OCI-LY1 (cell line): ENCODE results near the gene LDAF1.

ENCODE experiments used
- H2AFZ ChIP-seq: fragments of 200-600 bp; sonication (generic), shearing (Covaris generic); 2 replicates; pipeline ENCODE4 v1.6.0; 2014; ENCODE audit warnings: antibody characterized with exemption, mild to moderate bottlenecking, low read length
- H3F3A ChIP-seq: fragments of 200-600 bp; sonication (generic), shearing (Covaris generic); 2 replicates; pipeline ENCODE4 v1.6.0; 2014; ENCODE audit warnings: mild to moderate bottlenecking, antibody characterized with exemption, low read length, moderate library complexity; ENCODE audit not compliant: insufficient read depth
- H3K27ac ChIP-seq: fragments of 200-600 bp; sonication (generic); 2 replicates; pipeline ENCODE4 v1.5.1; 2014; ENCODE audit warnings: low read length, mixed run types, mild to moderate bottlenecking, low read depth; ENCODE audit not compliant: poor library complexity, severe bottlenecking
- H3K27me3 ChIP-seq: fragments of 200-600 bp; sonication (generic); 2 replicates; pipeline ENCODE4 v1.6.0; 2014; ENCODE audit warnings: antibody characterized with exemption, mild to moderate bottlenecking, low read length, moderate library complexity; ENCODE audit not compliant: insufficient read depth
- H3K36me3 ChIP-seq: fragments of 200-600 bp; sonication (generic); 2 replicates; pipeline ENCODE4 v1.6.1; 2014; ENCODE audit warnings: mild to moderate bottlenecking, antibody characterized with exemption, low read length, moderate library complexity, mixed read lengths; ENCODE audit not compliant: insufficient read depth
- H3K4me1 ChIP-seq: fragments of 200-600 bp; sonication (generic); 2 replicates; pipeline ENCODE4 v1.5.1; 2014; ENCODE audit warnings: mild to moderate bottlenecking, low read length, moderate library complexity; ENCODE audit not compliant: insufficient read depth, severe bottlenecking
- H3K4me2 ChIP-seq: fragments of 200-600 bp; sonication (generic), shearing (Covaris generic); 2 replicates; pipeline ENCODE4 v1.6.1; 2014; ENCODE audit warnings: low read length
- H3K4me3 ChIP-seq: fragments of 200-600 bp; sonication (generic); 2 replicates; pipeline ENCODE4 v1.5.1; 2014; ENCODE audit warnings: low read length, low read depth, mild to moderate bottlenecking, mixed read lengths; ENCODE audit not compliant: poor library complexity, severe bottlenecking
- H3K79me2 ChIP-seq: fragments of 200-600 bp; shearing (Covaris generic); 2 replicates; pipeline ENCODE4 v1.6.1; 2016; ENCODE audit warnings: mixed run types, low read length, mixed read lengths; ENCODE audit not compliant: insufficient read depth
- H3K9ac ChIP-seq: fragments of 200-600 bp; sonication (generic), shearing (Covaris generic); 2 replicates; pipeline ENCODE4 v1.6.1; 2014; ENCODE audit warnings: mild to moderate bottlenecking, low read length, mixed read lengths
- H3K9me2 ChIP-seq: fragments of 200-600 bp; sonication (generic), shearing (Covaris generic); 2 replicates; pipeline ENCODE4 v1.6.1; 2014; ENCODE audit warnings: low read depth, mild to moderate bottlenecking, low read length, mixed read lengths
- H3K9me3 ChIP-seq: fragments of 200-600 bp; shearing (Covaris generic); 2 replicates; pipeline ENCODE4 v1.6.1; 2014; ENCODE audit warnings: low read length, mixed read lengths
- H4K20me1 ChIP-seq: fragments of 200-600 bp; sonication (generic), shearing (Covaris generic); 2 replicates; pipeline ENCODE4 v1.6.0; 2016; ENCODE audit warnings: mild to moderate bottlenecking, low read length; ENCODE audit not compliant: insufficient read depth
- EZH2 ChIP-seq: fragments of 200-600 bp; sonication (generic), shearing (Covaris generic); IDR thresholded peaks from 2 replicates; pipeline ENCODE4 v1.8.0; 2017; ENCODE audit warnings: borderline replicate concordance, mixed run types, mild to moderate bottlenecking, antibody characterized with exemption, low read length, moderate library complexity, mixed read lengths
- TF ChIP-seq, protein P1 (sequence below): fragments of 200-600 bp; sonication (generic), shearing (Covaris generic); IDR thresholded peaks from 2 replicates; pipeline ENCODE4 v1.5.1; 2017; ENCODE audit warnings: mild to moderate bottlenecking, antibody characterized with exemption, low read length, moderate library complexity, mixed read lengths

The LDAF1 gene

DNA sequence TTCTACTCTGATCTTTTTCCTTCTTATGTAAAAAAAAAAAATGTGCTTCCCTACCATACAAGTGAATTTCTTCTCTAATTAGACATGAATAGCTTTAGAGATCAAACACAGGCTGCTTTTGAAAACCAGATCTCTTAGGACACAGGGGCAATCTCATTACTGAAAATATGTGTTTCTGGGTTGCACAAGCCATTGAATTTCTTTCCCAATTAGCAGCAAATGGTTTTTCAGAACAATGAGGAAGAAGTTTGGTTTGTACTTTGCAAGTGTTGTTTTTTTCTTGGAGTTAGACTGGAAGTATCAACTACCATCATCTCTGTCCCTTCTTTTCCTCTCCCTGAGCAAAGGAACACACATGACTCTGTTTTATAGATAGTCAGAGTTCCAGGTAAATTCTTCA lies 69.4 kb downstream of the LDAF1 start:
- no peak overlapping the region for H3K9ac ChIP-seq
- no peak overlapping the region for H2AFZ ChIP-seq
- H3K9me3 ChIP-seq = no peaks in the 10 kb centered on the region
- H3K4me1 ChIP-seq = no peaks in the 10 kb centered on the region
- H3K4me3 ChIP-seq = no peak overlapping the region
- no peaks in the 10 kb centered on the region for H3K36me3 ChIP-seq
- H3F3A ChIP-seq = no peaks in the 10 kb centered on the region
- no peaks in the 10 kb centered on the region for H4K20me1 ChIP-seq
- H3K79me2 ChIP-seq = no peaks in the 10 kb centered on the region
- H3K4me2 ChIP-seq = no peak overlapping the region
- H3K27me3 ChIP-seq = no peaks in the 10 kb centered on the region
- TF ChIP-seq, protein P1, sequence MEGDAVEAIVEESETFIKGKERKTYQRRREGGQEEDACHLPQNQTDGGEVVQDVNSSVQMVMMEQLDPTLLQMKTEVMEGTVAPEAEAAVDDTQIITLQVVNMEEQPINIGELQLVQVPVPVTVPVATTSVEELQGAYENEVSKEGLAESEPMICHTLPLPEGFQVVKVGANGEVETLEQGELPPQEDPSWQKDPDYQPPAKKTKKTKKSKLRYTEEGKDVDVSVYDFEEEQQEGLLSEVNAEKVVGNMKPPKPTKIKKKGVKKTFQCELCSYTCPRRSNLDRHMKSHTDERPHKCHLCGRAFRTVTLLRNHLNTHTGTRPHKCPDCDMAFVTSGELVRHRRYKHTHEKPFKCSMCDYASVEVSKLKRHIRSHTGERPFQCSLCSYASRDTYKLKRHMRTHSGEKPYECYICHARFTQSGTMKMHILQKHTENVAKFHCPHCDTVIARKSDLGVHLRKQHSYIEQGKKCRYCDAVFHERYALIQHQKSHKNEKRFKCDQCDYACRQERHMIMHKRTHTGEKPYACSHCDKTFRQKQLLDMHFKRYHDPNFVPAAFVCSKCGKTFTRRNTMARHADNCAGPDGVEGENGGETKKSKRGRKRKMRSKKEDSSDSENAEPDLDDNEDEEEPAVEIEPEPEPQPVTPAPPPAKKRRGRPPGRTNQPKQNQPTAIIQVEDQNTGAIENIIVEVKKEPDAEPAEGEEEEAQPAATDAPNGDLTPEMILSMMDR = no peak
- TF ChIP-seq EZH2 = no peak
- no peaks in the 10 kb centered on the region for H3K9me2 ChIP-seq
- H3K27ac ChIP-seq = no peak overlapping the region

DNA sequence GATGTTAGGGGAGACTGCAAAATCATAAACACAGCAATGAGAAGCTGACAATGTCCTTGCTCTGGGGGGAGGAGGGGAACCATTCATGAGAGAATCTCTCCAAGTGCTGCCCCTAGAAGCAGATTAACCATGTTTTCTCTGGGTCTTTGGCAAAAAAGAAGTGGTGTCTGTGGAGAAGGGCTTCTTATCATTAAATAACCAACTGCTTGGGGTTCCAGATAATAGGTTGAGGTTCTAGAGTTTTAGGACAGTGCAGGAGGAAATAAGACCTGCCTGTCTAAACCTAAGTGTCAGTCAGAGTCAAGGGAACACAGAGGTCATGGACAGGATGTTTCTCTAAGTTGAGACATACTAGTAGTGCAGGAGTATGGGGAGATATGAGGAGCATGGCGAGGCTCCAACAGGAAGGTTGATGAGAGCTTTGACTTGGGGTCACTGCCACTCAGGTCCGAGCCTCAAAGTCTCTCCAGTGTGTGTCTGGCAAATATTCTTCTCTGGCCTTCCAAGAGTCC lies 69.9 kb downstream of the LDAF1 start:
- Histone ChIP-seq H3K4me3 (no peak overlapping the region), H3K27ac (no peak overlapping the region), H3K9ac (no peak overlapping the region), H3K36me3 (no peaks in the 10 kb centered on the region), H3K4me1 (no peaks in the 10 kb centered on the region), H3K9me3 (no peaks in the 10 kb centered on the region), H4K20me1 (no peaks in the 10 kb centered on the region), H3F3A (no peaks in the 10 kb centered on the region), H2AFZ (no peak overlapping the region), H3K4me2 (no peak overlapping the region), H3K9me2 (no peaks in the 10 kb centered on the region), H3K27me3 (no peaks in the 10 kb centered on the region), H3K79me2 (no peaks in the 10 kb centered on the region)
- TF ChIP-seq, protein P1 = no peak
- no peak for TF ChIP-seq EZH2
